Psoas muscle (tissue), 8 donors: ENCODE measurements around the gene SLC7A8. TPM values are rescaled to one million over a fixed set of nuclear protein-coding genes. Genes with fewer than 3 reads are reported as not detected.
"Not testable (repeated sequence)": the region's sequence is repeated elsewhere in the genome, so short reads cannot be mapped to it uniquely, and the experiment has no call there.

Source experiments
- ATAC-seq, 4 donors: fragments of 200-7000 bp; cut with Tn5 transposase; one replicate each; pipeline ENCODE4 v1.9.1; 2020; ENCODE audit warnings: moderate library complexity in 3 of 4, mild to moderate bottlenecking in 2 of 4
- DNase-seq, 2 donors: peaks; one replicate each; pipeline ENCODE4 v3.0.0-alpha.2; 2020
- H3K27ac ChIP-seq: fragments of 200-600 bp; one replicate; pipeline ENCODE4 v1.8.0; 2022
- H3K27me3 ChIP-seq, 3 donors: fragments of 200-600 bp in 1 of 3; one replicate each; pipeline versions ENCODE4 v1.6.1 to v1.8.0; 2013 to 2022; ENCODE audit warnings: low read length in 2 of 3, mild to moderate bottlenecking in 2 of 3, moderate library complexity in 1 of 3; ENCODE audit not compliant: insufficient read depth in 3 of 3
- H3K36me3 ChIP-seq, 2 donors: fragments of 200-600 bp in 1 of 2; one replicate each; pipeline versions ENCODE4 v1.6.1 to v1.8.0; 2013 to 2022; ENCODE audit warnings: low read depth in 1 of 2, mild to moderate bottlenecking in 1 of 2, moderate library complexity in 1 of 2; ENCODE audit not compliant: insufficient read depth in 1 of 2
- H3K4me1 ChIP-seq: fragments of 200-600 bp; one replicate; pipeline ENCODE4 v1.8.0; 2022
- H3K4me3 ChIP-seq: fragments of 200-600 bp; one replicate; pipeline ENCODE4 v1.8.0; 2022; ENCODE audit warnings: mild to moderate bottlenecking
- H3K9me3 ChIP-seq: fragments of 200-600 bp; one replicate; pipeline ENCODE4 v1.8.0; 2022
- CTCF ChIP-seq: fragments of 200-600 bp; IDR thresholded peaks from one replicate; pipeline ENCODE4 v1.8.0; 2022; ENCODE audit warnings: antibody characterized with exemption
- WGBS, 3 donors: extraction: QIAGEN DNeasy Blood & Tissue Kit; methylation state at CpG; one replicate each; pipeline versions ENCODE4 v1.1.6 to v1.1.7; 2013; 5-methylcytosine and 5-hydroxymethylcytosine counted together
- intact Hi-C, 2 donors: fragments of 100-400 bp; cut with DNase I; formaldehyde crosslinking; loops; one replicate each; pipeline versions ENCODE4 v1.11.0 to v1.14.2; 2022
- polyA plus RNA-seq, 3 donors: library from polyadenylated mRNA; stranded (reverse); fragments of 200-250 nt; gene quantifications; one replicate each; pipeline ENCODE4 v1.2.3, GENCODE V29; 2013
- total RNA-seq, 4 donors: library from RNA; stranded (reverse); fragmentation: NEBNext Ultra II Directional in 2 of 4; extraction: Animal tissue kit (Norgen Biotek cat#: 25700) in 2 of 4; gene quantifications; one replicate each; pipeline versions ENCODE4 v1.2.1 to v1.2.4, GENCODE V29; 2021 to 2023
- donor health status: healthy with polysubstance abuse.
- donor health status: DM: no; HTN: no; CAD: no; lungs with moderate emphysema.
- donor health status: Bipolar disorder and iron deficiency.
- donor health status: healthy.
- donor health status: DM: yes; HTN: yes; CAD: no.
- donor health status: DM: no; HTN: no; CAD: no.
- donor health status: DM: no; HTN: no; CAD: no.
- donor health status: DM: yes; HTN: yes; CAD: no.

SLC7A8 gene
- total and polyA plus RNA-seq, 7 donors = 7.5 to 72.6 (median 33.2) TPM

GRCh38 chr14:23112359-23113178, 70.9 kb downstream of the SLC7A8 start:
- Histone ChIP-seq H3K4me3 (no peak overlapping the region), H3K36me3 (no peaks in the 10 kb centered on the region), H3K9me3 (no peaks in the 10 kb centered on the region), H3K4me1 (peaks cover 8% of the 10 kb centered on the region), H3K27ac (no peak overlapping the region), H3K27me3 (peaks cover 0 to 7% (median 3%) of the 10 kb centered on the region in 3 donors)
- intact Hi-C loops = no loop called here
- 70 to 71% (median 70%) methylated on average over 12 of the region's 12 CpGs for WGBS, 3 donors
- no peak for DNase-seq
- TF ChIP-seq CTCF = no peak
- ATAC-seq = no peak

GRCh38 chr14:23110579-23111365, 72.7 kb downstream of the SLC7A8 start:
- H3K27me3 ChIP-seq = peaks cover 0 to 7% (median 3%) of the 10 kb centered on the region in 3 donors
- intact Hi-C loops = no loop called here
- WGBS, 3 donors = 59 to 63% (median 61%) methylated on average over 5 of the region's 5 CpGs
- ATAC-seq = no peak
- no peaks in the 10 kb centered on the region for H3K9me3 ChIP-seq
- TF ChIP-seq CTCF = no peak
- H3K27ac ChIP-seq = no peak overlapping the region
- H3K36me3 ChIP-seq = no peaks in the 10 kb centered on the region
- DNase-seq = no peak
- H3K4me1 ChIP-seq = peaks cover 8% of the 10 kb centered on the region
- no peak overlapping the region for H3K4me3 ChIP-seq

GRCh38 chr14:23109769-23110168, 73.7 kb downstream of the SLC7A8 start:
- H3K4me1 ChIP-seq = peaks cover 1% of the 10 kb centered on the region
- WGBS, 3 donors = 68 to 85% (median 81%) methylated on average over 1 of the region's 1 CpG
- no peak for DNase-seq
- ATAC-seq = no peak
- H3K36me3 ChIP-seq = no peaks in the 10 kb centered on the region
- H3K9me3 ChIP-seq = no peaks in the 10 kb centered on the region
- H3K27ac ChIP-seq = no peak overlapping the region
- peaks cover 0 to 7% (median 3%) of the 10 kb centered on the region in 3 donors for H3K27me3 ChIP-seq
- TF ChIP-seq CTCF = no peak
- intact Hi-C loops = no loop called here
- H3K4me3 ChIP-seq = no peak overlapping the region

GRCh38 chr14:23108169-23108568, 75.3 kb downstream of the SLC7A8 start:
- 87 to 91% (median 91%) methylated on average over 24 of the region's 24 CpGs for WGBS, 3 donors

GRCh38 chr14:23107620-23108019, 75.8 kb downstream of the SLC7A8 start:
- H3K4me1 ChIP-seq, H3K27ac ChIP-seq, H3K27me3 ChIP-seq, intact Hi-C loops, H3K4me3 ChIP-seq, DNase-seq, H3K36me3 ChIP-seq, ATAC-seq, H3K9me3 ChIP-seq: not testable (repeated sequence)
- 78 to 92% (median 87%) methylated on average over 2 of the region's 5 CpGs for WGBS, 3 donors

More at GRCh38 chr14:23108169-23108568, 75.3 kb downstream of the SLC7A8 start:
- intact Hi-C loops, H3K9me3 ChIP-seq, H3K27ac ChIP-seq, H3K27me3 ChIP-seq, H3K36me3 ChIP-seq, ATAC-seq, DNase-seq, H3K4me3 ChIP-seq, H3K4me1 ChIP-seq: not testable (repeated sequence)
